Lower leg skin (tissue), 3 donors: Measurements from ENCODE around the gene SCML1.

ENCODE experiments used
- POLR2A ChIP-seq, 2 donors: fragments of 450-650 bp; IDR thresholded peaks; one replicate each; pipeline ENCODE4 v1.6.1; 2016 to 2017; ENCODE audit warnings: antibody characterized with exemption in 2 of 2, mild to moderate bottlenecking in 1 of 2, moderate library complexity in 1 of 2
- TF ChIP-seq, protein P1 (sequence below), 3 donors: fragments of 450-650 bp; IDR thresholded peaks; one replicate each; pipeline ENCODE4 v1.5.1; 2016; ENCODE audit warnings: antibody characterized with exemption in 3 of 3, mild to moderate bottlenecking in 3 of 3, moderate library complexity in 2 of 3

DNA sequence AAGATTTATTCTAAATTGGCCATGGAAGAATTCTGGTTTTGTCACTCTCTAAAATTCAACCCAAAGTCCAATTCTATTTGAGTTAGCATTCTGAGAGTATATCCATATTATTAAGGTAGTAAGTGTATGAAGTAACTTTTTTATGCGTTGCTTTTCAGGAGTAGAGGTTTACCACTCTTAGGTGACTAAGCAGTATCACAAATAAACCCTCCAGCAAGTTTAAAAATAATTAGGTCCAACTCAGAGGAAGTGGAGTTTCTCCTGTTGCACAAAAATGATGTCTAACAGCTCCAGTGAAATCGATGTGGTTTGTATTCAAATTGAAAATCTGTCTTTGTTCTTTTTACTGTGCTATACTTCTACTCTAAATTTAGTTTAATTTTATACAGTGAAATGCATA, 6.6 kb downstream of the SCML1 start:
- TF ChIP-seq, protein P1, sequence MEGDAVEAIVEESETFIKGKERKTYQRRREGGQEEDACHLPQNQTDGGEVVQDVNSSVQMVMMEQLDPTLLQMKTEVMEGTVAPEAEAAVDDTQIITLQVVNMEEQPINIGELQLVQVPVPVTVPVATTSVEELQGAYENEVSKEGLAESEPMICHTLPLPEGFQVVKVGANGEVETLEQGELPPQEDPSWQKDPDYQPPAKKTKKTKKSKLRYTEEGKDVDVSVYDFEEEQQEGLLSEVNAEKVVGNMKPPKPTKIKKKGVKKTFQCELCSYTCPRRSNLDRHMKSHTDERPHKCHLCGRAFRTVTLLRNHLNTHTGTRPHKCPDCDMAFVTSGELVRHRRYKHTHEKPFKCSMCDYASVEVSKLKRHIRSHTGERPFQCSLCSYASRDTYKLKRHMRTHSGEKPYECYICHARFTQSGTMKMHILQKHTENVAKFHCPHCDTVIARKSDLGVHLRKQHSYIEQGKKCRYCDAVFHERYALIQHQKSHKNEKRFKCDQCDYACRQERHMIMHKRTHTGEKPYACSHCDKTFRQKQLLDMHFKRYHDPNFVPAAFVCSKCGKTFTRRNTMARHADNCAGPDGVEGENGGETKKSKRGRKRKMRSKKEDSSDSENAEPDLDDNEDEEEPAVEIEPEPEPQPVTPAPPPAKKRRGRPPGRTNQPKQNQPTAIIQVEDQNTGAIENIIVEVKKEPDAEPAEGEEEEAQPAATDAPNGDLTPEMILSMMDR (IDR thresholded peaks at IDR 0.05): no peak
- TF ChIP-seq POLR2A (IDR thresholded peaks at IDR 0.05): no peak
